OCI-LY3 (cell line): ENCODE measurements around the gene PURB.
"Not testable (repeated sequence)": the region's sequence is repeated elsewhere in the genome, so short reads cannot be mapped to it uniquely, and the experiment has no call there.

ENCODE experiments used
- H2AFZ ChIP-seq: fragments of 200-600, 300-600 bp; shearing (Covaris generic); 2 replicates; pipeline ENCODE4 v1.6.0; 2014; ENCODE audit warnings: antibody characterized with exemption, low read depth, low read length
- H3K27ac ChIP-seq: fragments of 200-600, 300-600 bp; sonication (generic); 2 replicates; pipeline ENCODE4 v1.5.1; 2014; ENCODE audit warnings: mild to moderate bottlenecking, low read length, moderate library complexity, mixed read lengths
- H3K27me3 ChIP-seq: fragments of 200-600, 300-600 bp; sonication (generic); 2 replicates; pipeline ENCODE4 v1.6.1; 2014; ENCODE audit warnings: low read depth, low read length, mixed read lengths
- H3K36me3 ChIP-seq: fragments of 200-600, 300-600 bp; sonication (generic); replicated peaks from 2 replicates; pipeline ENCODE3; 2014; ENCODE audit warnings: low read depth, low read length, mixed read lengths
- H3K4me1 ChIP-seq: fragments of 300-600, 200-600 bp; sonication (generic); 2 replicates; pipeline ENCODE4 v1.6.1; 2014; ENCODE audit warnings: low read length, mixed read lengths
- H3K4me2 ChIP-seq: fragments of 200-600, 300-600 bp; sonication (generic); 2 replicates; pipeline ENCODE4 v1.6.1; 2014; ENCODE audit warnings: low read length, mixed read lengths
- H3K4me3 ChIP-seq: fragments of 300-600, 200-600 bp; sonication (generic); 2 replicates; pipeline ENCODE4 v1.5.1; 2014; ENCODE audit warnings: antibody characterized with exemption, mild to moderate bottlenecking, low read length, moderate library complexity
- H3K79me2 ChIP-seq: fragments of 300-600, 200-600 bp; shearing (Covaris generic); 2 replicates; pipeline ENCODE4 v1.6.1; 2014; ENCODE audit warnings: mild to moderate bottlenecking, low read length, mixed read lengths
- H3K9ac ChIP-seq: fragments of 300-600, 200-600 bp; shearing (Covaris generic); 2 replicates; pipeline ENCODE4 v1.6.0; 2014; ENCODE audit warnings: mild to moderate bottlenecking, low read length, moderate library complexity
- H3K9me3 ChIP-seq: fragments of 200-600, 300-600 bp; shearing (Covaris generic); 2 replicates; pipeline ENCODE4 v1.6.1; 2014; ENCODE audit warnings: low read length, mixed read lengths; ENCODE audit not compliant: insufficient read depth
- H4K20me1 ChIP-seq: fragments of 200-600, 300-600 bp; sonication (generic); 2 replicates; pipeline ENCODE4 v1.6.1; 2016; ENCODE audit warnings: low read length, mixed read lengths; ENCODE audit not compliant: insufficient read depth
- CTCF ChIP-seq: fragments of 200-600, 300-600 bp; sonication (generic); IDR thresholded peaks from 2 replicates; pipeline ENCODE4 v1.5.1; 2014; ENCODE audit warnings: antibody characterized with exemption, low read length, low read depth
- EZH2phosphoT487 ChIP-seq: fragments of 200-600 bp; shearing (Covaris generic); IDR thresholded peaks from 2 replicates; pipeline ENCODE4 v1.6.1; 2018; ENCODE audit warnings: antibody characterized with exemption, mixed run types, low read depth

Gene PURB

GRCh38 chr7:44846816-44847508, 38.4 kb downstream of the PURB start:
- H3K79me2 ChIP-seq, result peaks cover 63% of the 10 kb centered on the region
- no peak overlapping the region for H2AFZ ChIP-seq
- peak overlapping the region; percentile 85 for H3K4me2 ChIP-seq
- no peaks in the 10 kb centered on the region for H3K9me3 ChIP-seq
- peak overlapping the region; percentile 77 for H3K27ac ChIP-seq
- H3K4me1 ChIP-seq, result peaks cover 15% of the 10 kb centered on the region
- no peak for TF ChIP-seq EZH2phosphoT487
- TF ChIP-seq CTCF, result no peak
- peak overlapping the region; percentile 81 for H3K9ac ChIP-seq
- peaks cover 12% of the 10 kb centered on the region for H3K36me3 ChIP-seq
- H4K20me1 ChIP-seq, result peaks cover 30% of the 10 kb centered on the region
- H3K27me3 ChIP-seq, result no peaks in the 10 kb centered on the region
- peak overlapping the region; percentile 81 for H3K4me3 ChIP-seq

- Histone ChIP-seq H3K4me2 (peak overlapping the region; percentile 85), H3K79me2 (peaks cover 69% of the 10 kb centered on the region), H3K27ac (peak overlapping the region; percentile 77; the same call in 1 of the 2 replicates), H3K4me3 (peak overlapping the region; percentile 81), H4K20me1 (peaks cover 34% of the 10 kb centered on the region), H3K4me1 (peaks cover 15% of the 10 kb centered on the region), H3K9ac (peak overlapping the region; percentile 81), H3K36me3 (peaks cover 17% of the 10 kb centered on the region)
- not testable (repeated sequence) for H3K27me3 ChIP-seq, H2AFZ ChIP-seq, H3K9me3 ChIP-seq
These were observed 38.9 kb downstream of the PURB start for GRCh38 chr7:44846390-44846789.

- peak overlapping the region; percentile 81 for H3K4me3 ChIP-seq
- peaks cover 78% of the 10 kb centered on the region for H3K79me2 ChIP-seq
- H3K4me2 ChIP-seq, result peak overlapping the region; percentile 85
- no peak overlapping the region for H2AFZ ChIP-seq
- peaks cover 23% of the 10 kb centered on the region for H3K36me3 ChIP-seq
- TF ChIP-seq CTCF, result no peak
- no peak for TF ChIP-seq EZH2phosphoT487
- H3K4me1 ChIP-seq, result peaks cover 15% of the 10 kb centered on the region
- peak overlapping the region; percentile 81 for H3K9ac ChIP-seq
- H3K27ac ChIP-seq, result no peak overlapping the region
- no peaks in the 10 kb centered on the region for H3K9me3 ChIP-seq
- H4K20me1 ChIP-seq, result peaks cover 34% of the 10 kb centered on the region
- H3K27me3 ChIP-seq, result no peaks in the 10 kb centered on the region
These were observed 39.9 kb downstream of the PURB start for GRCh38 chr7:44845451-44845850.

GRCh38 chr7:44843440-44843839, 41.9 kb downstream of the PURB start:
- not testable (repeated sequence) for H3K9me3 ChIP-seq, H3K27ac ChIP-seq, H3K4me2 ChIP-seq, H3K4me3 ChIP-seq, H3K4me1 ChIP-seq, H2AFZ ChIP-seq, H3K9ac ChIP-seq, H3K27me3 ChIP-seq
- Histone ChIP-seq H3K79me2 (peaks cover 86% of the 10 kb centered on the region), H4K20me1 (peaks cover 41% of the 10 kb centered on the region), H3K36me3 (peaks cover 31% of the 10 kb centered on the region)

GRCh38 chr7:44842675-44843074, 42.7 kb downstream of the PURB start:
- H3K27ac ChIP-seq, H3K4me2 ChIP-seq, H3K4me3 ChIP-seq, H3K9me3 ChIP-seq, H3K9ac ChIP-seq, H3K4me1 ChIP-seq, H3K27me3 ChIP-seq, H2AFZ ChIP-seq: not testable (repeated sequence)
- Histone ChIP-seq H3K36me3 (peaks cover 32% of the 10 kb centered on the region), H4K20me1 (peaks cover 41% of the 10 kb centered on the region), H3K79me2 (peaks cover 93% of the 10 kb centered on the region)
